Measurements from ENCODE around the gene TP73.
"Not testable (repeated sequence)": the region's sequence is repeated elsewhere in the genome, so short reads cannot be mapped to it uniquely, and the experiment has no call there.

The TP73 gene

DNA sequence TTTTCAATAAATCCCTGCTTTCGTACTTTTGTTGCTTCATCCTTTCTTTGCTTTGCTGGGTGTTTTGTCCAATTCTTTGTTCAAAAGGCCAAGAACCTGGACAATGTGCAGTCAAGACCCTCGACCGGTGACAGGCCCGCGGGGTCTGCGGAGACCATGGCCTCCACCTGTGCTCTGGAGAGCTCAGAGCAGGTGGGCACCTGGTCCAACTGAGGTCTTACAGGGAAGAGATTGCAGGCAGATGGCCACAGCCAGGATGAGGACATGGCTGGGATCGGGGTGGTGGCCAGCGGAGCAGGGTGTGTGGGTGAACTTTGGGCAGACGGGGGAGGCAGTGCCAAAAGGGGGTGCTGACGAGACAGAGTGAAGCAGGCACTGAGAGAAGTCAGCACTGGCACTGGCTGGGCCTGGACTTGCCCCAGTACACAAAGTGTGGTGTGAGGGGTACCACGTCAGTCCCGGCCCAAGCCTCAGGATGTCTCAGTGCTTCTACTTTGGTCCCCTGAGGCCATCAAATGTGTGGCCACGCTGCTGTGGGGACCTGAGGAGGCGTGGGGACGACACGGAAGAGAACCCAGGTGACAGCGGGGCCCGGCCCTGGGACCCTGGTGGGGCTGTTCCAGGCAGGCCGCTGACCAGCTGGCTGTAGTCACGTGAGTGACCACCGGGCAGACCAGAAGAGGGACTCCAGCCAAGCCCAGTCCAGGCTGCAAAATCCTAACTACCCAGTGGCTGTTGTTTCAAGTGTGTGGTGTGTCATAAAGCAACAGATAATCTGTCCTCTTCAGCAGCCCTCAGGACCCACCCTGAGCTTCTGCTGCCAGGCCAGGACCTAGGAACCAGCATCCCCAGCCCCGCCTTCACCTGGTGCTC, 89.5 kb downstream of the TP73 start:
- DNase-seq (ENCODE audit: low read depth, low spot score) = no peak

DNA sequence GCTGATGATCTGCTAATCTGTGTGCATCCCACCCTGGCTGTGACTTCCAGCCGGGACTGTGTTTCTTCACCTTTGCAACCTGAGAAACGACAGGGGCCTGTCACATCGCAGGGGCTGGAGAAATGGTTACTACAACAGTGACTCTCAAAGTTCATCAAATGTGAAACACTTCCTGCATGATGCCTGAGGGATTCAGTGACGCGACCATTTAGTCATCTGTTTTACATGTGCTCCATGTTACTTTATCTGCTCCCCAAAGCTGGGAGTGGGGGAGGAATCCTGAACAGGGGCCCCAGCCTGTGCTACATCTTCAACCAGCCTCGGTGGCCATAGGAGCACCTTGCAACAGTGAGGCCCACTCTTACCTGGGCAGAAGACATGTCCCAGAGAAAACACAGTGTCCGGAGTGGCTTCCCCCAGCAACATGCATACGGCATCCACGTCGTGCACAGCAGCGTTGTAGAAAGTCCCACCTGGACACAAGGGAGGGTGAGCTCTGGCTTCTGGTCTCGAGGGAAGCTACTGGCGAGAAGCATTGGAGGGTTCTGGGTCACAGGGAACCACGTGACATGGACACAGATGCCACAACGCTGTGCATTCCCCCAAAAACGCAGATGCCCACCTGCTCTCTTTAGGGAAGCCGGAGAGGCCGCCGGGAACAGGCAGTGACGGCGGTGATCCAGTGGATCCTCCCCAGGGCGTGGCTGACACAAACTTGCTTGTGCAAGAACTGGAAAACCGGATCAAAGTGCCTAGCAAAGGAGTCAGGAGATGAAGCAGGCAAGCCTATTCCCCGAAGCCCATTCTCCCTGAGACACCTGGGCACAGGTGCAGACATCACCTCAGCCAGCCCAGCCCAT, 90.4 kb downstream of the TP73 start:
- DNase-seq (ENCODE audit: low read depth, low spot score) = no peak

DNA sequence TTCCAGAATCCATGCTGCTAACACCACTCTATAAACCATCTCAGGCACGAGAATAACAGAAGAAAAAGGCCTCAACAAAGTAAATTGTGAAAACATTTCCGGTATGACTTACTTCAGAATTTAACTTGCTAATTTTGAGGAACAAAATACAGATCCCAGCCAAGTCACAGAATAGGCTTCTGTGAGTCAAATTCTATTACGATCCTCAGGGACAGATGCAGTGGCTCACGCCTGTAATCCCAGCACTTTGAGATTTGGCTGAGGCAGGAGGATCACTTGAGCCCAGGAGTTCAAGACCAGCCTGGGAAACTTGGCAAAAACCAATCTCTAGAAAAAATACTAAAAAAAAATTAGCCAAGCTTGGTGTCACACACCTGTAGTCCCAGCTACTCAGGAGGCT, 91.1 kb downstream of the TP73 start:
- DNase-seq (ENCODE audit: low read depth, low spot score) = no peak

DNA sequence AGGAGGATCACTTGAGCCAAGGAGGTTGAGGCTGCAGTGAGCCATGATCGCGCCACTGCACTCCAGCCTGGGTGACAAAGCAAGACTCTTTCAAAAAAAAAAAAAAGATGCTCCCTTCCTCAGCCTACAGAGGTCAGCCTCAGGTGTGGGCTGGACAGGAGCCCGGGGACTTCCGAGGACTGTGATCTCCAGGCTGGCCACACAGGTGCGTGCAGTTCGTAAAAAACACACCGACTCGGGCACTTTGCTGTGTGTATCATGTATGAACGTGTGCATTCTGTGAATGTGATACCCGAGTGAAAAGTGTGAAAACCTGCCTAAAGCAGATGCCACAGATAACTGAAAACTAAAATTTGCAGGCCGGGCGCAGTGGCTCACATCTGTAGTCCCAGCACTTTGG, 91.5 kb downstream of the TP73 start:
- DNase-seq (ENCODE audit: low read depth, low spot score) = no peak

DNA sequence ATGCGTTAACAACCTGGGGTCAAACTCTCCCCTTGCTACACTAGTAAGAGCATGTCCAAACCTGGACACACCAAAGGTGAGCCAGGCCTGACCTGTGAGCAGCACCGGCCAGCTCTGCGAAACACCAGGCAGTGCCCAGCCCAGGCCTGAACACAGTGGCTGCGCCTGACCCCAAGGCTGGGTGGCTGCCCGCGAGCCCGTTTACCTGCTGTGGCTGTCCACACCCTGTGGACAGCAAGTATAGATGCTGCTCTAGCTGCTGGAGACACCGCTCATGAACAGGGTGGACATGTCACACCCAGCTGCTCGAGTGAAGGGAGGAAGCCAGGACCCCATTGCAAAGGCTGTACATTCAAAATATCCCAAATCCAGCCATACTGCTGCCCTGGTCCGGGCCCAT, 92.3 kb downstream of the TP73 start:
- DNase-seq (ENCODE audit: low read depth, low spot score) = no peak

DNA sequence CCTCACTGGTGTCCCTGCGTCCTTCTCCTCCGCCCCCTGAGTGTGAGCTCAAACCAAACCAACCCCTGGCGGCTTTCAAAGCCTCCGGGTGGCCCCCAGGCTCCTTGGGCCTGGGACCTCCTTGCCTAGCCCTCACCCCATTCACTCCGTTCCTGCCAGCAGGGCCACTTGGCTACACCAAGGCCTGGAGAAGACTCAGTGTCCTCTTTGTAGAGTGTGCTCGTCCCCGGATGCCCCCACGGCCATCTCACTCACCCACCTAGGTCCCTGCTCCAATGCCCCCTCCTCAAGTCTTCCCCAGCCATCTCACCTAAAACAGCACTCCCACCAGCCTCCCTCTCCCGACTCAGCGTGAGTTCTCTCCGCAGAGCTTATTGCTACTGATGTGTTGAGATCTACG, 92.8 kb downstream of the TP73 start:
- DNase-seq (ENCODE audit: low read depth, low spot score) = no peak

DNA sequence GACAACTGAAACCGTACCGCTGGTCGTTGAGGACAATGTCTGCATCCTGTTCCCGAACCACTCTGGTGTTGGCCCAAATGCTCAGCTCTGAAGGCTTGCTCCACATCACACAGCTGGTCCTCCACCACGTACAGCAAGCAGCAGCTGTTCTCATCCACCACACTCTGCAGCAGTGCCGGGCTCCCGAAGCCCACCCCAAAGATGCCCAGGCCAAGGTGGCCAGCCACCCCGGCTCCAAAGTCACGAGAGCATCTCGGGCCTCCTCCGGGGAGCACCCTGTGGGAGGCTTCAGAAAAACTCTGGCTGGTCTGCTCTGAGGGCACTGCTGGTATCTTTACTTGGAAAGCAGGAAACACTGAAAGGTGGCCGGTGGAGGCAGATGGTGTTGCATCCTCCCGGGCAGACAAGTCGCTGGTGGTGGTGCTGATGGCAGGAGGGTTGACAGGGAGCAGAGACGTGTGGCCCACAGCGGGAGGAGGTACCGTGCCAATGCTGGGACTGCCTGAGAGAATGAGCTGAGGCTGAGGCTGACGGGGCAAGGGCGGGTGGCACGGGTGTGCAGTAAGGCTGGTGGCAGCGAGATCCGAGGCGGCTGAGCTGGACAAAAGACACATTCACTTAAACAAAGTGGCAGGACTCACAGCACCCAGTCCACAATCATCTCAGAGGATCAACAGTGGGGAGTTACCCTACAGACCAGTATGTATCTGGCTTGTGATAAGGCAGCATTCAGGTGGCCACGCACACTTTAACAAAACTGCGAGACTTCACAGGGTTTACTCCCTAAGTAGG, 93.5 kb downstream of the TP73 start:
- DNase-seq (ENCODE audit: low read depth, low spot score) = no peak

DNA sequence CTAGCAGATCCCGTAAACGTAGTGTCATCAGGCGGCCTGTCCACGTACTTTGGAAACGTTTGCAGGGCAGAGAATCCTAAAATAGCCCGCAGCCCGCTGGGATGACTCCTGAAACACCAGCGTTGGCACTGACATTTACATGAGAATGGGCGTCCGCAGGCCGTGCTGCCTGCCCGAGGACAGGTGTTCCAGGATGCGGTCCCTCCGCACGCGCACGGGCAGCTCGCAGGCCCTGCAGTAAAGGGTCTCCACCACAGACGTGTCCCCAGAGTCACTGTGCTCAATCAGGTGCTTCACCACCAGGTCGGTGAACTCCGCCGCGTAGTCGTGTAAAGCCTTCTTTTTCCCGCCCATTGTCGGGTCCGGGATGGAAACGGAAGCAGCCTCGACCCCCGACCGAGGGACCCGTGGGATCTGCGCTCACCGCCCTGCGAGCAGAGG, 94.1 kb downstream of the TP73 start:
- no peak for DNase-seq (ENCODE audit: low read depth, low spot score)

DNA sequence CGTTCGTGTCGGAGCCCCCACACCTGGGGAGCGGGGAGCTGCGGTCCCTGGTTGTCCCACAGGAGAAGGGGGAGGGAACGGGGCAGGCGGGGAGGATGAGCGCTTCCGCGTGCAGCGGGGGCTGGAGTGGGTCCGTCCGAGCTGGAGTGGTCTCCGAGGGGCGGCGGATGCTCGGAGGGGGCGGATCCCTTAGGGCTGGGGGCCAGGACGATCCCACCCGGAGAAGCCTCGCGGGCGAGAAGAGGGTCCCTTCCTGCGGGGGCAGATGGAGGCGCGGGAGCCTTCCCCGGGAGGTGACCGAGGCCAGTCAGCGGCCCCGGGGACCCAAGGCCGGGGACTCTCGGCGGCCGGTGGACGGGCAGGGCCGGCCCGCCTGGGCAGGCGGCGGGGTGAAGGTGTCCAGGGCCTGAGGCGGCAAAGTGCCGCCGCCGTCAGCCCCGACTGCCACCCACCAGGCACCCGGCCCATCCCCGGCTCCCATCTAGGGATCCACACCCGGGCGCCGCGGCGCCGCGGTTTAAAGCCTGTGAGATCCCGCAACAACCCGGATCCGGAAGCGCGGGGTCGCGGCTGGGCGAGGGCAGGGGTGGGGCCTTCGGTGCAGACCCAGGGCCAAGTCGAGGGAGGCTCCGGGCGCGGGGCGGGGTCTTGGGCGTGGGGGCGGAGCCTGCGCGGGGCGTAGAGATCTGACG, 94.7 kb downstream of the TP73 start:
- DNase-seq (ENCODE audit: low read depth, low spot score) = no peak

DNA sequence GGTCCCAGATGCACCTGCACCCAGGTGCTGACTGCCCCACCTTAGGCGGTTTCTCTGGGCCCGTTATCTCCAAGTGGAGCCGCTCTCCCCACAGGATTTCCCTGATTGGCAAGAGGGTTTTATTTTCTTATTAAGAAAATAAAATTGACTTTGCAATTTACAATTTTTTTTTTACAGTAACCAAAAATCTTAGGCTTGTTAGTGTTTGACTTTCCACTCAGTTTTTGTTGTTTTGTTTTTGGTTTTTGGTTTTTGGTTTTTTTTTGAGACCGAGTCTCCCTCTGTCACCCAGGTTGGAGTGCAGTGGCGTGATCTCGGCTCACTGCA, 95.2 kb downstream of the TP73 start:
- no peak for DNase-seq (ENCODE audit: low read depth, low spot score)

DNA sequence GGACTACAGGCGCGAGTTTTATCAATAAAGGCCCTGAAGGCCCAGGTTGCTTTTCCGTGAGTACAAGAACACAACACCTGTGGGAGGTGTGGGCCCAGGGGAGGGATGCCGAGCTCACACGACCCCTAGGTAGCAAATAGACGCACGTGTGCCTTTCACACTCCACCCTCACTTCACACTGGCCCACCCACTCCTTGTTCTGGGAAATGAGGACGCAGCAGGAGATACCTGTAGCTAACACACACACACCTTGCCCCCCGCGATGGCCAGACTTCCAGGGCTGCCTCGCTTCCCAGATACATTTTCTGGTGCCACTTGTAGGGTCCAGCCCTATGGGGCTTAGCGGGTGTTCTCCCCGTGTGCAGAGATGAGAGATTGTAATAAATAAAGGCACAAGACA, 95.6 kb downstream of the TP73 start:
- no peak for DNase-seq (ENCODE audit: low read depth, low spot score)

DNA sequence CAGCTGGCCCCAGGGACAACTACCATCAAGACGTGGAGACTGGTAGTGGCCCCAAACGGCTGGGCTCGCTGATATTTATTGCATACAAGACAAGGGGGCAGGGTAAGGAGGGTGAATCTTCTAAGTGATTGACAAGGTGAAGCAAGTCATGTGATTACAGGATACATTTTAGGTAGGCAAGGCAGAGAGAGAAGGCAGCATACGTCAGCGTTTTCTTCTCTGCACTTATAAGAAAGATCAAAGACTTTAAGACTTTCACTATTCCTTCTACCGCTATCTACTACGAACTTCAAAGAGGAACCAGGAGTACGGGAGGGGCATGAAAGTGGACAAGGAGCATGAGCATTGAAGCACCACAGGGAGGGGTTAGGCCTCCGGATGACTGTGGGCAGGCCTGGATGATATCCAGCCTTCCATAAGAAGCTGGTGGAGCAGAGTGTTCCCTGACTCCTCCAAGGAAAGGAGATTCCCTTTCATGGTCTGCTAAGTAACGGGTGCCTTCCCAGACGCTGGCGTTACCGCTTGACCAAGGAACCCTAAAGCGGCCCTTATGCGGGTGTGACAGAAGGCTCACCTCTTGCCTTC, 96.1 kb downstream of the TP73 start:
- not testable (repeated sequence) for DNase-seq (ENCODE audit: low read depth, low spot score)

DNA sequence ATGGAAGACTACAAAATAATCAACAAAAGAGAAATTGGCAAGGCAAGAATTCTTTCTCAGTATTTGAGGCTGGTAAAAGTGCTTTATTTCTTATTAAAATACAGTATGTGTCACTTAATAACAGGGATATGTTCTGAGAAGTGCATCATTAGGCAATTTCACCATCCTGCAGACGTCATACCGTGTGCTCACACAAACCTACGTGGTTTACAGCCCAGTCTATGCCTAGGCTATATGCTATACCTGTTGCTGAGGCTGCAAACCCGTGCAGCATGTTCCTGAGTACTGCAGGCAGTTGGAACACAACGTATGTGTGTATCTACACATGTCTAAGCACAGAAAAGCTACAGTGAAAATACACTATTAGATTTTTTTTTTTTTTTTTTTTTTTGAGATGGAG, 97.2 kb downstream of the TP73 start:
- no peak for DNase-seq (ENCODE audit: low read depth, low spot score)

DNA sequence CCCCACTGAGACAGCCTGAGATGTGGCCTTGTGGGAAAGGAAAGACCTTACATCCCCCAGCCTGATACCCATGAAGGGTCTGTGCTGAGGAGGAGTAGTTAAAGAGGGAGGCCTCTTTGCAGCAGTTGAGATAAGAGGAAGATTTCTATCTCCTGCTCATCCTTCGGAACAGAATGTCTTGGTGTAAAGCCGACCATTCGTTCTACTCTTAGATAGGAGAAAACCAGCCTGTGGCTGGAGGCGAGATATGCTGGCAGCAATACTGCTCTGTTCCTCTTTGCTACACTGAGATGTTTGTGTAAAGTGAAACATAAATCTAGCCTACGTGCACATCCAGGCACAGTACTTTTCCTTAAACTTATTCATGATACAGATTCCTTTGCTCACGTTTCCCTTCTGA, 98.4 kb downstream of the TP73 start:
- DNase-seq (ENCODE audit: low read depth, low spot score) = no peak

DNA sequence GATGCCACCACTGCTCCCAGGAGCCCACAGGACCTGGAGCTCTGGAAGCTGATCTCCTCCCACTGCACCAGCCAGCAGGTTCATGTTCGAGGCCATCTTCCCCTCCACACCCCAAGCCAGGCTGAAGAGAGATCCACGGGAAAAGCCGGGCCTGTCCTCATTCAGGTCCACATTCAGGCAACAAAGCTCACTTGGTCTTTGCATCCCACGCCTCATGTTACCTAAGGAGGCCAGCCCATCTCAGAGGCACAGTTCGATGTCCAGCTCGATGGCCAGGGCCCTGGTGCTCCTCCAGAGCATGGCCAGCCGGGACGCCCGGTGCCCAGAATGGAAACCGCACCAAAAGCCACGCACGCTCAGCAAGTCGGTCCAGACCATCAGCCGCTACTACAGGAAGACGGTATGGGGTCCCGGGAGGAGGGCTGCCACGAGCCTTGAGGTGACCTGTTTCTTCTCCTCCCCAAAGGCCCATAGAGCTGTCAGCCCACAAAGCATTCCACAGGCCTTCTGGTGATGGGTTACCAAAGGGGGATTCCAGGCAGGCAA, 100.2 kb downstream of the TP73 start, which contains the start of gene CCDC27:
CCDC27 (plus strand) TSS at position 51 of the 546 bp plus-strand sequence; CDS start at position 83, 32 bp downstream.
- DNase-seq (ENCODE audit: low read depth, low spot score) = no peak

DNA sequence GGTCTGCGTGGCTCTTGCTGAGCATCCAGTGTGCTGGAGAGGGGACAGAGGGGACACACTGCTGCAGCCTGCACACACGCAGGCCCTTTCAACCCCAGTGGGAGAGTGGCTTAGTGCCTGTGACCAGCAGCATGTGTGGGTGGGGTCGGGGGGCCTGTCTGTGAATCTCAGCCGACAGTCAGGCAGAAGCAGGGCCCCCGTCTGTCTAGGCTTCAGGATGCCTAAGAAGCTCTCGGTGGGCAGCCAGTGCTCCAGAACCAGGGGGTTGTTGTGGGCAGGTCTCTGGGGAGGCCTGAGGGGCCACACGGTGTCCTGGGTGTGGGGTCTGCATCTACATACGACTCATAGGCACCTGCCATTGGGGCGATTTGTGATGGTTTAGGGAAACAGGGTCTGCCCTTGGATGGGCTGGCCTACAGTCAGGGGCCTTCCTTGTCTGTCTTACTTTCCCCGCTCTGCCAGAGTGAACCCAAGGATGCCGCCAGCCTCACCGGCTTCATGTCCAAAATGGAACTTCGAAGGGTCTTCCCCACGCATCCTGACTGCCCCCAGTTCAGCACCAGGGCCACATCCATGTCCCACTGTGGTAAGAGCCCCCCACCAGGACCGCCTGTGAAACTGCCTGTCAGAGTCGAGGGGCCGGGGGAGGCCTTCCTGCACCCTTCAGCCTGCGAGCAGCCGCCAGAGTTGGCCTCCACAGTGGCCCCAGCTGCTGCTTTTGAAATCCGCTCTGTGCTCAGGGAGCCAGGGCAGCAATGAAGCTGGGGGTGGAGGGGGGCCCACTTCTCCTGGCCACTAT, 101.5 kb downstream of the TP73 start:
- DNase-seq (ENCODE audit: low read depth, low spot score) = no peak

DNA sequence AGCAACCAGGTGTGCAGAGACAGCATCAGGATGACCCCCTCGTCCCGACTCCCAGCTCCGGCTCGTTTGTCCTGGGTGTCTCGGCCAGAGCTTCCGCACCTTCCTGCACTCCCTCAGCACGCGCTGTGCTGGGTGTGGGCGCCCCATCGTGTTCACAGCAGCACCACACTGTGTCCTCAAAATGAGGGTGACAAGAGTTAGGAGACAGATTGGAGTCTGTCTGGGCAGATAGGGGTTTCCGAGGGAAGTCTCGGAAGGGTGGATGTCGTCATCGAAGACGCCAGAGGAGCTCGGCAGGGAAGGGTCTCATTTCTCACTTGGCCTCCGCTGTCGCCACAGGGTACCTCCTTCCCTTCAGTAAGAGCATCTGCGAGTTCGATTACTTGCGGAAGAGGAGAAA, 104.1 kb downstream of the TP73 start:
- DNase-seq (ENCODE audit: low read depth, low spot score) = no peak

DNA sequence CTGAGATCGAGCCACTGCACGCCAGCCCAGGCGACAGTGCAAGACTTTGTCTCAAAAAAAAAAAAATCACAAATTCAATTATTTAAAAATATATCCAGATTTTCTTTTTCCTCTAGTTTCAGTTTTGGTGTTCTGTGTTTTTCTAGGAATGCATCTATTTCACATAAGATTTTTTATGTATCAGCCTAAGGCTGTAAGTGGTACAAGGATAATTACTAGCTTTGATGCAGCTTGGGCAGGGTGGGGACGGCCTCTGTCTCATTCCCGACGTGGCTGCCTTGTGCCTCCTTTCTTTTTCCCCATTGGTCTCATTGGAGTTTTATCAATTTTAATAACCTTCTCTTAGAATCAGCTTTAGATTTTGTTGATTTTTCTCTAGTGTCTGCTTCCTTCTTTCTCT, 106.8 kb downstream of the TP73 start:
- no peak for DNase-seq (ENCODE audit: low read depth, low spot score)

DNA sequence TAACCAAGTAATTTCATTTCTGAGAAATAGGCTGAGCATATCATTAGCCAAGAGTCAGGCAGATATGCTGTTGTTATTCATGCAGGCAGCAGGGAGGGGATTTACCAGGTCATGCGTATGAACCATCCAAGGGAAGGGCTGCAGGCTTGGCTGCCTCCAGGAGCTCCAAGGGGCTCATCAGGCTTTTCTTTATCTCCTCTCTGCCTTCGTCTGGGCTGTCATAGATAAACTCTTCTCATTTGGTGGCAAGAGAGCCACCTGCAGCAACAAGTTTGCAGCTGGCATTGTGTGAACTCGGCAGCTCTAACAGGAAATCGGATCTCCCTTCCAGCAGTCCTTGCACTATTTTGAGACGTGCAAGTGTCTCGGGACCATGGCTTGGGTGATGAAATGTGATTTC, 107.5 kb downstream of the TP73 start:
- no peak for DNase-seq (ENCODE audit: low read depth, low spot score)

Data from brain pericyte (primary cell).